HUDEP-2 (cell line): ENCODE results near the gene KCNT2.

Experiments used
- DNase-seq, 76 experiments: peaks; one replicate each; lab custom pipeline; 2025; ENCODE audit not compliant: unreplicated experiment in 76 of 76; lab: John Stamatoyannopoulos, UW

The KCNT2 gene

GRCh38 chr1:196593955-196594354, 14.3 kb downstream of the KCNT2 start:
- no peak for DNase-seq

GRCh38 chr1:196590959-196591358, 17.3 kb downstream of the KCNT2 start:
- no peak for DNase-seq

- DNase-seq, result no peak
Measured at GRCh38 chr1:196590012-196590708, 18.1 kb downstream of the KCNT2 start.

GRCh38 chr1:196584696-196585095, 23.5 kb downstream of the KCNT2 start:
- DNase-seq, result no peak

GRCh38 chr1:196577386-196577785, 30.9 kb downstream of the KCNT2 start:
- DNase-seq, result no peak

GRCh38 chr1:196573226-196573625, 35.0 kb downstream of the KCNT2 start:
- DNase-seq, result no peak

GRCh38 chr1:196567238-196567637, 41.0 kb downstream of the KCNT2 start:
- no peak for DNase-seq

- no peak for DNase-seq
Measured at GRCh38 chr1:196563768-196564167, 44.5 kb downstream of the KCNT2 start.

DNA sequence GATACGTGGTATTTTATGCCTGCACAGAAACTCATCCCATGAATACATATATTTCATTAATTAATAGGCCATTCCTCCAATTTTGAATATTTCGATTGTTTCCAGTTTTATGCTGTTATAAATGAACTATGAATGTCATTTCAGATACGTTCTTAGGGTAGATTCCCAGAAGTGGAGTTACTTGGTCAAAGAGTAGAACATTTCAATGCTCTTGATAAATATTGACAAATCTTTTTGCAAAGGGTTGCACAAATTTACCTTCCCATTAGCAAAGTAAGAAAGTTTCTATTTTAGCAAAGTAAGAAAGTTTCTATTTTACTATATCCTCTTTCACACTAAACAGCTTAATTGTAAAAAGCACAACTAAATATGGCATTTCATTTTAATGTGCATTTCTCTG, 48.9 kb downstream of the KCNT2 start:
- no peak for DNase-seq

- no peak for DNase-seq
Measured at GRCh38 chr1:196558411-196558810, 49.8 kb downstream of the KCNT2 start.

- DNase-seq, result no peak
Measured at GRCh38 chr1:196557797-196558196, 50.4 kb downstream of the KCNT2 start.

DNA sequence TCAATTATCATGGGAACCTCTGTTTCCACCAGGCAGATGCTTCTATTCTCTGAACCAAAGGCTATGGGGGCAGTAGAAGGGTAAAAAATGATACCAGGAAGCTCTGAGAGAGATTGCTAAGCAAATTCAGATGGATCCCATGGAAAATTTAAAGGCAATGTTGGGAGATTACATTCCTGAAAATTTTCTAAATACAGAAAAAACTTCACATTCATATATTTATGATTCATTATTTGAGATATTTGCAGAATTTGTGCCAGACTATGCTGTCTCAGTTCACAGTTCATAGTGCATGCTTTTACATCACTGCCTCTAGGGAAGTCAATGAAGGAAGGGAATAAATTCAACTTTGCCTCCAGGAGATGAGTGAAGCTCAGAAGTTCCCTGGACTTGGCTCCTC, 57.5 kb downstream of the KCNT2 start:
- DNase-seq, result no peak

DNA sequence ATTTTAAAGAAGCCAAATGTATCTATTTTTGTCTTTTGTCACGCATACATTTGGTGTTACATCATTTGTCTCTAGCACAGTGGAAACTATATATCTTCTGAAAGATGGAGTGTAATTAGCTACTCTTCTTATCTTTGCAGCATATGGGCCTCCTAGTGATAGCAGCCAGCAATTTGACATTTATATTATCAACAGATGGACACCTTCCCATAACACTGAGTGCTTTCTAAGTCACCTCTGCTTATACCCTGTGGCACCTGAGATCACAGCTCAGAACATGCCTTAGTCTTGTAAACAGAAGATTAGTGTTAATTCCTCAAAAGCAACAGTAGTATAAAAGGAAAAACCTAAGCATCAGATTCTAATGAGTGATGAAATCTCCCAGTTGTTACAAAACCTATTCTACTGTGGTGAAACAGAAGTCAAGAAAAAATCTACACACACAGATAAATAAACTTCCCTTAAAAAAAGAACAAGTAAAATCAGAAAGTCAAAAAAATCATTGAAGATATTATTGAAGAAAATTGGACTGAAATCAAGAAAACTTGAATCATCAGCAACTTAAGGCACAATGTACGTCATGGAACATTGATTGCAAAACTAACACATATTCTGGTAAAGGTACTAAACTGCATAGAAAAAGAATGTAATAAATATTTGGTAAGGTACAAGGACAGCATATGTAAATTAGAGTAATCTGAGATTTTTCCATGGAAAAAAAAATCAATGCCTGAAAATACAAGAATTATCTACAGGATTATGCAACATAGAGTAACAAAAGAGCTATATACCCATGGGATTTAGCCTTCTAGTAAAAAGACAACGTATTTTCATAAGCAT, 61.7 kb downstream of the KCNT2 start:
- DNase-seq, result peak in 5 of 76 experiments; percentile 6 to 25 (median 8)

- DNase-seq, result no peak
Measured at GRCh38 chr1:196545222-196545621, 63.0 kb downstream of the KCNT2 start.

DNA sequence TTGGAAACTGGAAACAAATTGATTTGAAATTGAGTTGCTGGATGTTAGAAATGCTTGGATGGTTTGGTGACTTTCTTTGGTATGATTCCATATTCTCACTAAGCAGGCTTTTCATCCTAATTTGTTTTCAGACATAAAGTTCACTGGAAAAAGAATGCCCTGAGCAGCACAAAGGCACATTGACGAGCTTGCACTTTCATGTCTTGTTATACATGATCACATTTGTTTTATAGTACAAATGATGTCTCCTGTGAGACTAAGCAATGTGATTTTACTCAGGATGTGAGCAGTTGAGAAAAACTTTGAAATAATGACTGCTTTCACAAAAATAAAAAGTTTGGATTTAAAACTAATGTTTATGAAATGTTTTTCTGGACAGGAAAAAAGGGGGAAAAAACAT, 63.6 kb downstream of the KCNT2 start:
- no peak for DNase-seq

DNA sequence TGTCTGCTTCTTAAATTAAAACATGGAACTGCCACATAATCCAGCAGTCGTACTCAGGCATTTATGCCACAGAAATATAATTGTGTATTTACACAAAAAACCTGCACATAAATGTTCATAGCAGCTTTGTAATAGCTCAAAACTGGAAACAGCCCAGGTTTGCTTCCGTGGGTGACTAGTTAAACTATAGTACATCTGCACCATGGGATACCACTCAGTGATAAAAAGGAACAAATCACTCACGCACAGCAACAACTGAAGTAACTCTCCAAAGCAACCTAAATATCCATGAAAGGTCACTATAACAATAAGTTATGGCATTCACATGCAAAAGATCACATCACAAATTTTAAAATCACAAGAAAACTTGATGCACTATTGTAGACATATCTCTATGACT, 64.4 kb downstream of the KCNT2 start:
- no peak for DNase-seq

- peak in 3 of 76 experiments; percentile 1 to 8 (median 4) for DNase-seq
Measured at GRCh38 chr1:196538473-196538872, 69.8 kb downstream of the KCNT2 start.

- peak in 13 of 76 experiments; percentile 7 to 49 (median 21) for DNase-seq
Measured at GRCh38 chr1:196535727-196536126, 72.5 kb downstream of the KCNT2 start.

DNA sequence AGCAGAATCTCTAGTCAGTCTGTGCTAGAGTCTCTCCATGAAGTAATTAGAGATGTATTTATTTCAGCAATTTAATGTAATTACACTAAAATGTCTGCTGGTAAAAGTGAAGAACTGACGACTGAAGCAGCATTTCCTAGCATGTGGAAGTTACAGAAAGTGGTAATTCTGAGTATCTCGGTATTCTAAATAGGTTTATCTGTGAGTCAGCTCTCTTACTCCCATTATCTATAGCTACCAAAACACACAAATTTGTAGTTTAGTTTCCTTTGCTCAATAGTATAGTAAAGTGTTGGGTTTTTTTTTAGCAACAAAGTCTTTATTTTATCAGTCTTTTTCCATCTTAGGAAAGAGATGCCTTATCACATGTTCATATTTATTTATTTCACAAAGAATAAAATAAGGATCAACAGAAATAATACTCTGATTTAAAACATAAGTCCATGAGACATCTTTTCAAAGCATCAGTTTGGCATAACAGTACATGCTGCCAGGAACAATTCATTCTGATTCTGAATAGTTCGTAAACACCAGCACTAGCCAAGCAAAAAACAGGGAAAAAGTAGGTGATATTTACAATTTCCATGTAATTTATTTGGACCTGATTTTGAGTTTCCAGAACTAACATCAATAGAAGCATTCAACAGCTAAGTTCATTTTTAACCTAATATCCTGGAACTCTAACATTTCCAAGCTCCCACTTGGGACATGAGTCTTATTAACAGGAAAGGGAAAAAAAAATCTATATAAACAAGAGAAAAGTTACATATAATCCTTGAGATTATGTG, 76.3 kb downstream of the KCNT2 start:
- peak in 1 of 76 experiments; percentile 12 for DNase-seq

- no peak for DNase-seq
Measured at GRCh38 chr1:196527919-196528318, 80.3 kb downstream of the KCNT2 start.
